ENCODE measurements around the gene CGB8. TPM values are rescaled to one million over a fixed set of nuclear protein-coding genes. Genes with fewer than 3 reads are reported as not detected.

Gene CGB8
- total and polyA plus RNA-seq, 2 experiments from 2014 or later = not detected

DNA sequence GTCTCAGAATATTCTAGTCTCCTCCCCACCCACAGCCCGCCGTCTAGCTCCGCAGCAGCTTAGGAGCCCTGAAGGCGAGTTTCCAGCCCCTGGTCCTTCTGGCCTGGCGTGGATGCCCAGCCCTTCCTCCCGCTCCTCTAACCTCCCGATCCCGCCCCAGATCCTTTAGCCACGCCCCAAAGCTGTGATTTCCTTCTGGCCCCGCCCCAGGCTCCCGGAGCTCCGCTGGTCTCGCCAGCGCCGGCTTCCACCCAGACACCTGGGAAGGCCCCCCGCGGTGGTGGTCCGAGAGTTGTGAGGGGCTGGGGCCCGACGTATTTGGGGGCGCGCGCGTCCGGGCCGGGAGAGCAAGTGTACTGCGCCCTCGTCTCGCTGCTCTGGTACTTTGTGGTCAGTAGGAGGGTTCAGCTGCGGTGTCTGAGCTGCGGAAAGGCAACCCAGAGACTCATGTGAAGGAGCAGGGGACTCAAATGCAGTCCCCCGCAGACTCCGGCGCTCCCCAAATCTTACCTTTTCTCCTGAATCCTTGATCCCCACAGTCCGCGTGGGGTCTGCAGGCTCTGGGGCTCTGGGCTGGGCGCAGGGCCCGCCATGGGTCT lies 8.8 kb upstream of the CGB8 start, which contains the start of gene CGB7:
Gene CGB7 (minus strand): TSS at position 114 of the 599 bp plus-strand sequence. CDS start 2,374 bp downstream, outside the sequence.
- Histone ChIP-seq H3F3A (replicated peaks; ENCODE audit: low read depth) (no peaks in the 10 kb centered on the region), H3K4me3 (peak within 1 kb of the TSS; percentile 73), H3K36me3 (ENCODE audit: insufficient read depth) (no peaks in the 10 kb centered on the region), H3K4me1 (ENCODE audit: insufficient read depth) (peaks cover 9% of the 10 kb centered on the region; the same call in 1 of the 2 replicates), H4K20me1 (replicated peaks; ENCODE audit: insufficient read depth) (no peaks in the 10 kb centered on the region), H3K27me3 (ENCODE audit: insufficient read depth) (peaks cover 63% of the 10 kb centered on the region), H3K27ac (ENCODE audit: low read depth) (no peak within 1 kb of the TSS), H3K79me2 (replicated peaks; ENCODE audit: insufficient read depth) (no peaks in the 10 kb centered on the region), H3K4me2 (peak within 1 kb of the TSS; percentile 95), H3K9me2 (ENCODE audit: insufficient read depth) (no peaks in the 10 kb centered on the region), H2AFZ (no peak within 1 kb of the TSS; the same call in 1 of the 2 replicates)
- Mint-ChIP-seq H3K4me3 (peak within 1 kb of the TSS; percentile 73), H3K27ac (no peak within 1 kb of the TSS), H3K9me3 (no peaks in the 10 kb centered on the region; the same call in 2 of the 3 replicates), H3K4me1 (peaks cover 11% of the 10 kb centered on the region), H3K36me3 (ENCODE audit: low read depth) (no peaks in the 10 kb centered on the region), H3K27me3 (ENCODE audit: insufficient read depth, low read depth, poor library complexity) (peaks cover 57% of the 10 kb centered on the region)
- DNase-seq (ENCODE audit: low spot score) = peak; percentile 91
- ATAC-seq = peak; percentile 61
- TF ChIP-seq NANOG (IDR thresholded peaks at IDR 0.05; ENCODE audit: borderline replicate concordance) (no peak), EZH2 (IDR thresholded peaks at IDR 0.05; ENCODE audit: low read depth, unreplicated experiment) (no peak), JUNB (IDR thresholded peaks at IDR 0.05; ENCODE audit: unreplicated experiment) (no peak), STAT1 (IDR thresholded peaks at IDR 0.05; ENCODE audit: unreplicated experiment) (no peak), ZNF331 (CRISPR knock-in tag; IDR thresholded peaks at IDR 0.05; ENCODE audit: low read depth) (no peak), ZNF114 (CRISPR knock-in tag; IDR thresholded peaks at IDR 0.05) (no peak), CREB1 (CRISPR knock-in tag; IDR thresholded peaks at IDR 0.05; ENCODE audit: low read depth) (no peak), EZH2phosphoT487 (IDR thresholded peaks at IDR 0.05; ENCODE audit: unreplicated experiment) (no peak), POLR2AphosphoS5 (IDR thresholded peaks at IDR 0.05; ENCODE audit: low read depth) (no peak)
- TF ChIP-seq, protein P1, sequence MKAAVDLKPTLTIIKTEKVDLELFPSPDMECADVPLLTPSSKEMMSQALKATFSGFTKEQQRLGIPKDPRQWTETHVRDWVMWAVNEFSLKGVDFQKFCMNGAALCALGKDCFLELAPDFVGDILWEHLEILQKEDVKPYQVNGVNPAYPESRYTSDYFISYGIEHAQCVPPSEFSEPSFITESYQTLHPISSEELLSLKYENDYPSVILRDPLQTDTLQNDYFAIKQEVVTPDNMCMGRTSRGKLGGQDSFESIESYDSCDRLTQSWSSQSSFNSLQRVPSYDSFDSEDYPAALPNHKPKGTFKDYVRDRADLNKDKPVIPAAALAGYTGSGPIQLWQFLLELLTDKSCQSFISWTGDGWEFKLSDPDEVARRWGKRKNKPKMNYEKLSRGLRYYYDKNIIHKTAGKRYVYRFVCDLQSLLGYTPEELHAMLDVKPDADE (IDR thresholded peaks at IDR 0.05) = no peak
- TF ChIP-seq, protein P2, sequence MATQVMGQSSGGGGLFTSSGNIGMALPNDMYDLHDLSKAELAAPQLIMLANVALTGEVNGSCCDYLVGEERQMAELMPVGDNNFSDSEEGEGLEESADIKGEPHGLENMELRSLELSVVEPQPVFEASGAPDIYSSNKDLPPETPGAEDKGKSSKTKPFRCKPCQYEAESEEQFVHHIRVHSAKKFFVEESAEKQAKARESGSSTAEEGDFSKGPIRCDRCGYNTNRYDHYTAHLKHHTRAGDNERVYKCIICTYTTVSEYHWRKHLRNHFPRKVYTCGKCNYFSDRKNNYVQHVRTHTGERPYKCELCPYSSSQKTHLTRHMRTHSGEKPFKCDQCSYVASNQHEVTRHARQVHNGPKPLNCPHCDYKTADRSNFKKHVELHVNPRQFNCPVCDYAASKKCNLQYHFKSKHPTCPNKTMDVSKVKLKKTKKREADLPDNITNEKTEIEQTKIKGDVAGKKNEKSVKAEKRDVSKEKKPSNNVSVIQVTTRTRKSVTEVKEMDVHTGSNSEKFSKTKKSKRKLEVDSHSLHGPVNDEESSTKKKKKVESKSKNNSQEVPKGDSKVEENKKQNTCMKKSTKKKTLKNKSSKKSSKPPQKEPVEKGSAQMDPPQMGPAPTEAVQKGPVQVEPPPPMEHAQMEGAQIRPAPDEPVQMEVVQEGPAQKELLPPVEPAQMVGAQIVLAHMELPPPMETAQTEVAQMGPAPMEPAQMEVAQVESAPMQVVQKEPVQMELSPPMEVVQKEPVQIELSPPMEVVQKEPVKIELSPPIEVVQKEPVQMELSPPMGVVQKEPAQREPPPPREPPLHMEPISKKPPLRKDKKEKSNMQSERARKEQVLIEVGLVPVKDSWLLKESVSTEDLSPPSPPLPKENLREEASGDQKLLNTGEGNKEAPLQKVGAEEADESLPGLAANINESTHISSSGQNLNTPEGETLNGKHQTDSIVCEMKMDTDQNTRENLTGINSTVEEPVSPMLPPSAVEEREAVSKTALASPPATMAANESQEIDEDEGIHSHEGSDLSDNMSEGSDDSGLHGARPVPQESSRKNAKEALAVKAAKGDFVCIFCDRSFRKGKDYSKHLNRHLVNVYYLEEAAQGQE (IDR thresholded peaks at IDR 0.05; ENCODE audit: unreplicated experiment) = no peak
- TF ChIP-seq, protein P3, sequence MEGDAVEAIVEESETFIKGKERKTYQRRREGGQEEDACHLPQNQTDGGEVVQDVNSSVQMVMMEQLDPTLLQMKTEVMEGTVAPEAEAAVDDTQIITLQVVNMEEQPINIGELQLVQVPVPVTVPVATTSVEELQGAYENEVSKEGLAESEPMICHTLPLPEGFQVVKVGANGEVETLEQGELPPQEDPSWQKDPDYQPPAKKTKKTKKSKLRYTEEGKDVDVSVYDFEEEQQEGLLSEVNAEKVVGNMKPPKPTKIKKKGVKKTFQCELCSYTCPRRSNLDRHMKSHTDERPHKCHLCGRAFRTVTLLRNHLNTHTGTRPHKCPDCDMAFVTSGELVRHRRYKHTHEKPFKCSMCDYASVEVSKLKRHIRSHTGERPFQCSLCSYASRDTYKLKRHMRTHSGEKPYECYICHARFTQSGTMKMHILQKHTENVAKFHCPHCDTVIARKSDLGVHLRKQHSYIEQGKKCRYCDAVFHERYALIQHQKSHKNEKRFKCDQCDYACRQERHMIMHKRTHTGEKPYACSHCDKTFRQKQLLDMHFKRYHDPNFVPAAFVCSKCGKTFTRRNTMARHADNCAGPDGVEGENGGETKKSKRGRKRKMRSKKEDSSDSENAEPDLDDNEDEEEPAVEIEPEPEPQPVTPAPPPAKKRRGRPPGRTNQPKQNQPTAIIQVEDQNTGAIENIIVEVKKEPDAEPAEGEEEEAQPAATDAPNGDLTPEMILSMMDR (conservative IDR thresholded peaks at IDR 0.05; ENCODE audit: low read depth in 2 of 2) = no peak
- TF ChIP-seq, protein P4, sequence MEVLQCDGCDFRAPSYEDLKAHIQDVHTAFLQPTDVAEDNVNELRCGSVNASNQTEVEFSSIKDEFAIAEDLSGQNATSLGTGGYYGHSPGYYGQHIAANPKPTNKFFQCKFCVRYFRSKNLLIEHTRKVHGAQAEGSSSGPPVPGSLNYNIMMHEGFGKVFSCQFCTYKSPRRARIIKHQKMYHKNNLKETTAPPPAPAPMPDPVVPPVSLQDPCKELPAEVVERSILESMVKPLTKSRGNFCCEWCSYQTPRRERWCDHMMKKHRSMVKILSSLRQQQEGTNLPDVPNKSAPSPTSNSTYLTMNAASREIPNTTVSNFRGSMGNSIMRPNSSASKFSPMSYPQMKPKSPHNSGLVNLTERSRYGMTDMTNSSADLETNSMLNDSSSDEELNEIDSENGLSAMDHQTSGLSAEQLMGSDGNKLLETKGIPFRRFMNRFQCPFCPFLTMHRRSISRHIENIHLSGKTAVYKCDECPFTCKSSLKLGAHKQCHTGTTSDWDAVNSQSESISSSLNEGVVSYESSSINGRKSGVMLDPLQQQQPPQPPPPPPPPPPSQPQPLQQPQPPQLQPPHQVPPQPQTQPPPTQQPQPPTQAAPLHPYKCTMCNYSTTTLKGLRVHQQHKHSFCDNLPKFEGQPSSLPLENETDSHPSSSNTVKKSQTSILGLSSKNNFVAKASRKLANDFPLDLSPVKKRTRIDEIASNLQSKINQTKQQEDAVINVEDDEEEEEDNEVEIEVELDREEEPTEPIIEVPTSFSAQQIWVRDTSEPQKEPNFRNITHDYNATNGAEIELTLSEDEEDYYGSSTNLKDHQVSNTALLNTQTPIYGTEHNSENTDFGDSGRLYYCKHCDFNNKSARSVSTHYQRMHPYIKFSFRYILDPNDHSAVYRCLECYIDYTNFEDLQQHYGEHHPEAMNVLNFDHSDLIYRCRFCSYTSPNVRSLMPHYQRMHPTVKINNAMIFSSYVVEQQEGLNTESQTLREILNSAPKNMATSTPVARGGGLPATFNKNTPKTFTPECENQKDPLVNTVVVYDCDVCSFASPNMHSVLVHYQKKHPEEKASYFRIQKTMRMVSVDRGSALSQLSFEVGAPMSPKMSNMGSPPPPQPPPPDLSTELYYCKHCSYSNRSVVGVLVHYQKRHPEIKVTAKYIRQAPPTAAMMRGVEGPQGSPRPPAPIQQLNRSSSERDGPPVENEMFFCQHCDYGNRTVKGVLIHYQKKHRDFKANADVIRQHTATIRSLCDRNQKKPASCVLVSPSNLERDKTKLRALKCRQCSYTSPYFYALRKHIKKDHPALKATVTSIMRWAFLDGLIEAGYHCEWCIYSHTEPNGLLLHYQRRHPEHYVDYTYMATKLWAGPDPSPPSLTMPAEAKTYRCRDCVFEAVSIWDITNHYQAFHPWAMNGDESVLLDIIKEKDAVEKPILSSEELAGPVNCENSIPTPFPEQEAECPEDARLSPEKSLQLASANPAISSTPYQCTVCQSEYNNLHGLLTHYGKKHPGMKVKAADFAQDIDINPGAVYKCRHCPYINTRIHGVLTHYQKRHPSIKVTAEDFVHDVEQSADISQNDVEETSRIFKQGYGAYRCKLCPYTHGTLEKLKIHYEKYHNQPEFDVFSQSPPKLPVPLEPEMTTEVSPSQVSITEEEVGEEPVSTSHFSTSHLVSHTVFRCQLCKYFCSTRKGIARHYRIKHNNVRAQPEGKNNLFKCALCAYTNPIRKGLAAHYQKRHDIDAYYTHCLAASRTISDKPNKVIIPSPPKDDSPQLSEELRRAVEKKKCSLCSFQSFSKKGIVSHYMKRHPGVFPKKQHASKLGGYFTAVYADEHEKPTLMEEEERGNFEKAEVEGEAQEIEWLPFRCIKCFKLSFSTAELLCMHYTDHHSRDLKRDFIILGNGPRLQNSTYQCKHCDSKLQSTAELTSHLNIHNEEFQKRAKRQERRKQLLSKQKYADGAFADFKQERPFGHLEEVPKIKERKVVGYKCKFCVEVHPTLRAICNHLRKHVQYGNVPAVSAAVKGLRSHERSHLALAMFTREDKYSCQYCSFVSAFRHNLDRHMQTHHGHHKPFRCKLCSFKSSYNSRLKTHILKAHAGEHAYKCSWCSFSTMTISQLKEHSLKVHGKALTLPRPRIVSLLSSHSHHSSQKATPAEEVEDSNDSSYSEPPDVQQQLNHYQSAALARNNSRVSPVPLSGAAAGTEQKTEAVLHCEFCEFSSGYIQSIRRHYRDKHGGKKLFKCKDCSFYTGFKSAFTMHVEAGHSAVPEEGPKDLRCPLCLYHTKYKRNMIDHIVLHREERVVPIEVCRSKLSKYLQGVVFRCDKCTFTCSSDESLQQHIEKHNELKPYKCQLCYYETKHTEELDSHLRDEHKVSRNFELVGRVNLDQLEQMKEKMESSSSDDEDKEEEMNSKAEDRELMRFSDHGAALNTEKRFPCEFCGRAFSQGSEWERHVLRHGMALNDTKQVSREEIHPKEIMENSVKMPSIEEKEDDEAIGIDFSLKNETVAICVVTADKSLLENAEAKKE (CRISPR knock-in tag; IDR thresholded peaks at IDR 0.05) = no peak
